NCI-H2029 treated with DMSO at 0.1 percent for 48 hours (cell line): ENCODE data around the gene LSM5.
"Not testable (repeated sequence)": the region's sequence is repeated elsewhere in the genome, so short reads cannot be mapped to it uniquely, and the experiment has no call there.

Experiments
- DNase-seq: peaks from one replicate; lab custom pipeline; 2025; lab: John Stamatoyannopoulos, UW

Gene LSM5

DNA sequence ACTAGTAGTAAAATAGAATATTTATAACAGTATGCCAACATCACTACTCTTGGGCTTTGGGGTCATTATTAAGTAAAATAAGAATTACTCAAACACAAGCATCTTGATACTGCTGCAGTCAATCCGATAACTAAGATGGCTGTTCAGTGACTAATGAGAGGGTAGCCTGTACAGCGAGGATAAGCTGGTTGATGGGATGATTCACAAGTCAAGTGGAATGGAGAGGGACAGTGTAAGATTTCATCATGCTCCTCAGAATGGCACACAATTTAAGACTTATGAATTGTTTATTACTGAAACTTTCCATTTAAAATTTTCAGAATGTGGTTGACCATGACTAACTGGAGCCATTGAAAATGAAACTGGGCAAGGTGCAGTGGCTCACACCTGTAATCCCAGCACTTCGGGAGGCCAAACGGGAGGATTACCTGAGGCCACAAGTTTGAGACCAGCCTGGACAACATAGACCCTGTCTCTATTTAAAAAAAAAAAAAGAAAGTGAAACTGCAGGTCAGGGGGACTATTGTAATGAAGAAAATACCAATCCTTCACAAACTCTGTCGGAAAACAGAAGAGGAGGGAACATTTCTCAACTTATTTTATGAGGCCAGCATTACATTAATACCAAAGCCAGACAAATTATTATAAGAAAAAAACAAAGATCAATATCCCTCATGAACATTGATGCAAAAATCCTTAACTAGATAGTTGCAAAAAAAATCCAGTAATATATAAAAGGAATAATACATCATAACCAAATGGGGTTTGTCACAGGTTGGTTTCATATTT is 16.3 kb upstream of the LSM5 start:
- DNase-seq: no peak

DNA sequence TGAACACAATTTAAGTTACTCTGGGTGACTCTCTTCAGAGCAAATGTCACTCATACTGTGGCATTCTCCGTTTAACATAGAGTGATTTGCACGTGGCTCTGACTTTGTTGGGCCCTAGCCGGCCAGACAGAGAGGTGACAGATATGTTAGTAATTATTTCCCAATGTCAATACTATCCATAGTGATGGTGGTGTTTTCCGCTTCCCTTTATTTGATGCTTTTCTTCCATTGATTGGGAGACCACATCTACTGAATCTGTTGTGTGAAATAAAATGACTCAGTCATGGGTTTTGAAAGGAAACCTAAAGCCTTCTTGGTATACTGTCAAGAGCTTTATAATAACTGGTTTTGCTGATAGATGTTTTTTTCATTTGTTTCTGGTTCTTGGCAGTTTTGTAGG is 12.5 kb upstream of the LSM5 start:
- no peak for DNase-seq

DNA sequence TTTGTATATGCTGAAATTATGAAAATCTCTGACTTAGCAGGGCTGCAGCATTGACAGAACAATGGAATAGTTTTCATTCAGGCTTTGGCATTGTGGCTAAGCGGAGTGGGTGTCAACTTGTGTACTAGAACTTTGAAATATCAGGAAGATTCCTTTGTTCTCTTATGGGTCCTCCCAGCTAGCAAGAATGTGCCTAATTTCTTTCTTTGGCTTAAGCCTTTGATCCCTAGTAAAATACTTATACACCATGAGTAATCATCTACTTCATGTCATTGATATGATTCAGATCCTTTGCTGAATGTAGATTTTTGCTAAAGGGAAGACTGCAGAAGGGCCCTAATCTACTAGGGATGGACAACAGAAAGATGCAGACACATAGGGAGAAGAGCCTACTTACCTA is 11.3 kb upstream of the LSM5 start:
- no peak for DNase-seq

DNA sequence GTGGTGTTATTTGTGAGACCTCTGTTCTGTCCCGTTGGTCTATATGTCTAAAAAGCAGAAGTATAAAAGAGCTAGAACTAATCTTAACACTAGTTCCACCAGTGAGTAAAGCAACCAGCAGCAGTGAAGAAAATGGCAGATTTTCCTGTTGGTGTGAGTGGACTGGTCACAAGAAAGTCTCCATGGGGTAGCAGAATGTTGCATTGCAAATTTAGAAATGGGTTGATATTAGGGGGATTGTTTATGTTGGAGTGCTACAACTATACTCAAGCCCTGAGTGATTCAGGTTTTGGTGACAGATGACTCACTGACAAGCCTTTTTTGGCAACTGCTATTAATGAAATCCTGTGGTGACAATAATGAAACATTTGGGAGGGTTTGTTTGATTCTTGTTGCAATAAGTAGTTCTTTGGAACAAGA is 10.8 kb upstream of the LSM5 start:
- no peak for DNase-seq

DNA sequence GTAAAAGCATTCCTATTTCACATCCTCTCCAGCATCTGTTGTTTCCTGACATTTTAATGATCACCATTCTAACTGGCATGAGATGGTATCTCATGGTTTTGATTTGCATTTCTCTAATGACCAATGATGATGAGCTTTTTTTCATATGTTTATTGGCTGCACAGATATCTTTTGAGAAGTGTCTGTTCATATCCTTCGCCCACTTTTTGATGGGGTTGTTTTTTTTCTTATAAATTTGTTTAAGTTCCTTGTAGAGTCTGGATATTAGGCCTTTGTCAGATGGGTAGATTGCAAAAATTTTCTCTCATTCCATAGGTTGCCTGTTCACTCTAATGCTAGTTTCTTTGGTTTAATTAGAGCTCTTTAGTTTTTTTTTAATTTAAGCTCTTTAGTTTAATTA is 10.0 kb upstream of the LSM5 start:
- DNase-seq: not testable (repeated sequence)

DNA sequence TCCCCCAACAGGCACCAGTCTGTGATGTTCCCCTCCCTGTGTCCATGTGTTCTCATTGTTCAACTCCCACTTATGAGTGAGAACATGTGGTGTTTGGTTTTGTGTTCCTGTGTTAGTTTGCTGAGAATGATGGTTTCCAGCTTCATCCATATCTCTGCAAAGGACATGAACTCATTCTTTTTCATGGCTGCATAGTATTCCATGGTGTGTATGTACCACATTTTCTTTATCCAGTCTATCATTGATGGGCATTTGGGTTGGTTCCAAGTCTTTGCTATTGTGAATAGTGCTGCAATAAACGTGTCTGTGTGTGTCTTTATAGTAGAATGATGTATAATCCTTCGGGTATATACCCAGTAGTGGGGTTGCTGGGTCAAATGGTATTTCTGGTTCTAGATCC is 9.6 kb upstream of the LSM5 start:
- DNase-seq: not testable (repeated sequence)

DNA sequence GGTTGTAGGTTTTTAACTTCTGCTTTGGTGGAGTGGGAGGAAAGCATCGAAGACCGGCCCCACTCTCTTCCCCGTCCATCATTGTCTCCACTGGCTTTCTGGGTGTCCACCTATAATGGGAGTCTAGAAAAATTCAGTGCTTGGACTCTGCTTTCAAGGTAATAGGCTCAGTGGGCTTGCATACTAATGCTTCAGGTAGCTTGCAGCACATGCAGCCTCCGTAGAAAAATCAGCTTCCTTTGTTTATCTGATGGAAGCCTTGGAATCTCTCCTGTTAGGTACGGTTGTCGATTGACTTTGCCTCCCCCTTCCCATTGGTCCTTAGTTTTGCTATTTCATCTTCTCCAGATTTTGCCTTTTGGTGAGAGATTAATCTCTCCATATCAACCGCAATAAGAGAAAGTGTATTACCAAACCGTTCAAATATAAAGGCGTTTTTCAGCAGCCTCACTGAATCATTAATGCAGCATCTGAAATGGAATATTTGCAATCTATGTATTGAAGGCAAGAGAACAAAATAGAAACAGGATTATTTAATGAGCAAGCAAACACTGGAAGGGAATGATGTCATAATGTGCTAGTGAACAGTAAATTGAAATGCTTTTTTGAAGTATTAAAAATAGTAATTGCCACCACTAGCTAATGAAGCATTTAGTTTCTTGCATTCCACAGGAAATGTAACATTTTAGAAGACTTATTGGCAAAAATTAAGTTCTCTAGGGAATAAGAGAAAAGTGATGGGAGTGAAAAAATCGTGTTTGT is 6.1 kb upstream of the LSM5 start:
- DNase-seq: no peak

DNA sequence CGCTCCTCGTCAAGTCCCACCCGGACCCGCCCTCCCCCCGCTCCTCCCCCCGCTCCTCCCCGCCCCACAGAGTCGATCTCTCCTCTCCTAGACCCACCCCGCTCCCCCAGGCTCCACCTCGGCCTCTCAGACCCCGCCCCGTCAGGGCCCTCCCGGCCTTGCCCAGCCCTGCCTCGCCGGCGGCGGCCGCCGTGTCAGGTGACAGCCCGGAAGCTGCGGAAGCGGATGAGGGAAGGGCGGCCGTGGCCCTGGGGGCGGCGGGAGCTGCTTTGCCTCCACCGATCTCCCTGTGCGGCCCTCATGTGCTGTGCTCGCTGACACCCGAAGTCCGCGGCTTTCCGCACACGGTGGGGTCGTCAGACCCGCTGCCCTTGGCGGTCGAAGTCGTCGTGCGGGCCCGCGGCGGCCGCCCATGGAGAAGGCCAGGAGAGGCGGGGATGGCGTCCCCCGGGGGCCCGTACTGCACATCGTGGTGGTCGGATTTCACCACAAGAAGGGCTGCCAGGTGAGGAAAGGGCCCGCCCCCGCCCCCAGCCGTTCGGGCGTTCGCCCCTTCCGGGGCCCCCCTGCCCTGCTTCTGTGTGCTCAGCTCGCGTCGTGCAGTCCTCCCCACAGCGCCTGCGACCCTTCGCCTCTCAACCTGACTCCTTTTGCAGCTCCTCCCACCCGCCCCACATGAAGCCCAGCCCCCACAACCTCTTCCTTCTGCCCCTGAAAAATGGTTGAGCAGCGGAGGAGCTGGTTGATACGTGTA is 5.3 kb upstream of the LSM5 start, which contains the start of gene AVL9:
AVL9 (plus strand) TSS at position 192 of the 754 bp plus-strand sequence; CDS start at position 413, 221 bp downstream.
- DNase-seq: peak; percentile 88

DNA sequence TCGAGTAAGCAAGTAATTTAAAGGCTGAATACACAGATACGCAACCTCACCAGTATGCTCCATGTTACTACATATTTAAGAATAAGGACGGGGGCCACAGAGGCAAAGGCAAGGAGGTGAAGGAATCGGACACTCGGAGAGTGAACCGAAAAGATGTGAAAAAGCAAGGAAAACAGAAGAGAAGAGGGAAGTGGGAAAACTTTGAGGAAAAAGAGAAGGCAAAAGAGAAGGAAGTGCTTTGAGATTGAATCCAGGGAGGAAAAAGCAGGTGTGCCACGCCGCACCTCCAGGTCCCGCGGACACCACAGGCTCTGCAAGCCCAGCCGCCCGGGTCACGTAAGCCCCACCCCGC is 4.7 kb upstream of the LSM5 start:
- no peak for DNase-seq

DNA sequence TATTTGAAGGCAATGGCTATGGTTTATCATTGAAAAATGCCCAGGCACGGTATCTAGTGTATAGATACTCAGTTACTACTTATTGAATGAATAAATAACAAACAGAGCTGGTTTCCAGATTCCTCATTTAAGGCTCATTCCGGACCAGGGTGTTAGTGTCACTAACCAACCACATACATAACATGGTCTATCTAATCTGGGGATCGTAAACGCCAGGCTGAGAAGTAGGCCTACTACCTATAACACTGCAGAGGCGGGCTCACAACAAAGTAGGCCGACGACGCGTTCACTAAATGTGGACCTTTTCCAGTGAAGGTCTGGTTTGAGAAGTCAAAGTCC is 423 bp downstream of the LSM5 start:
- DNase-seq: no peak

DNA sequence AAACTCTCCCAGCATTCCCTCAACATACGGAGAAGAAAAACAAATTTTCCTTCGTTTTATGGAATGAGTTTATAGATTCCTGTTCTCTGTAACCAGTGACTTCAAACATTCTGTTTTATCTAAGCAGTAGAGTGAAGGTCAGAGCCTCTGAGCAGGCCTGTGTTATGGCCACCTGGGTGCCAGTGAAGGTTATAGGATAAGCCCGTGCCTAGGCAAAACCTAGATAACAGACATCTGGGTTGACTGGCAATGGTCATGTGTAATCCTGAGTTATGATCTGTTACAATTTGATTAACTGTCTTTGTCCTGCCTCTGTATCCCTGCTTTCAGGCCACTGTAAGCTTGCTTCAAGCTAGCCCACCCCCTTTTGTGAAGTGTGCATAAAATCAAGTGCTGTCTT is 8.3 kb downstream of the LSM5 start:
- no peak for DNase-seq

DNA sequence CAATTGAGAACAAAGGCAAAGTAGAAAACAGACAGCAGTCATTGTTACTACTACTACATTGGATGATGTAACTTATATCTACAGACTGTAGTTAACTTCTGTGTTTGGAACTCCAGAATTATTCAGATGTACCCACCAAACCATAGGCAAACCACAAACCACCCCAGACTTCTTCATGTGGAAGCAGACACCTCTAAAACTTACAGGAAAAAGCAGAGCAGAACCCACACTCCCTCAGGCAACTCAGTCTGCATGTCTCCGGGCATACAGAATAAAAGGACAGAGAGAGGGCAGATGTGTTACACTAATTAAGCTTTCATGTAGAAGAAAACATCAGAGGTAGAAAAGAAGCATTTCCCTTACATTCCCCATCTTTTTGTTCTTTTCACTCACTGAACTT is 9.0 kb downstream of the LSM5 start:
- no peak for DNase-seq

DNA sequence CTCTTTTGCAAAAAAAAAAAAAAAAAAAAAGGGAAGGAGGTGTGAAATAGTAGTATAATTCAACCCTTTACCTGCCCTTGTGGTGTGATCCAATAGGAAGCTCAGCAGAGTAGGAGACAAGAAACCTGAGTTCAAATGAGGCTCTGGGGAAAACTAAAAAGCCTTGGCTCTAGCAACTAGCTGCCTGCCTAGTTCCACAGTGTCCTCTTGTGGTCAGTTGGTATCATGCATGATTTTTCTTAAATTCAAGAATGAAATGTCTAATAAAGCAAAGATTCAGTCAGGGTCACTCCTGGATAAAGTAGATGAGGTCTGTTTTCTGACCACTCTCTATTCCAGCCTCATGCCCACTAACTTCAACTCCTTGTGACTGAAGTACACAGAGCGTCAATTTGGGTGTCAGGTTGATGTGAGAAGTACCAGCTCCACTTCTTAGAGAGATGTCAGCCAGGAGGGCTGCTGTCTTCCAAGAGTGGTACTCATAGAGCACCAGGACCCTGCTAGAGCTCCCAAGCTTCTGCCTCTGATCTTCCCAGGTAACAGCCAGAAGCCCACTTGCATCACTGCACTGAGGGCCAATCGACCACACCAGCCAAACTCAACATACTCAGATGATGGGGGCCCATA is 10.5 kb downstream of the LSM5 start:
- DNase-seq: peak; percentile 13

DNA sequence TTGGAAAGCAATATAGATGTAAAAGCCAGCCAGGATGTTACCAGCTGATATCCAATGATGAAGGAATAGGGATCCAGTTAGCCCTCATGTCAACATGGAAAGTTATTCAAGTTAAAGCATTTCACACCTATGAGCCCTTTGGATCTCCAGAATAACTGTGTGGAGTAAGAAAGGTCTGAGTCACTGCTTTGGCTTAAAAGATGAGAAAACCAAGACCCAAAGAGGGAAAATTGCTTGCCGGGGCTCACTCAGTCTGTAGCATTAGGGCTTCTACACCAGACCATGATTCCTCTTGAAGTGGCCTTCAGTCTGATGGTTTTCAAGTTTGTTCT is 12.6 kb downstream of the LSM5 start:
- DNase-seq: no peak

DNA sequence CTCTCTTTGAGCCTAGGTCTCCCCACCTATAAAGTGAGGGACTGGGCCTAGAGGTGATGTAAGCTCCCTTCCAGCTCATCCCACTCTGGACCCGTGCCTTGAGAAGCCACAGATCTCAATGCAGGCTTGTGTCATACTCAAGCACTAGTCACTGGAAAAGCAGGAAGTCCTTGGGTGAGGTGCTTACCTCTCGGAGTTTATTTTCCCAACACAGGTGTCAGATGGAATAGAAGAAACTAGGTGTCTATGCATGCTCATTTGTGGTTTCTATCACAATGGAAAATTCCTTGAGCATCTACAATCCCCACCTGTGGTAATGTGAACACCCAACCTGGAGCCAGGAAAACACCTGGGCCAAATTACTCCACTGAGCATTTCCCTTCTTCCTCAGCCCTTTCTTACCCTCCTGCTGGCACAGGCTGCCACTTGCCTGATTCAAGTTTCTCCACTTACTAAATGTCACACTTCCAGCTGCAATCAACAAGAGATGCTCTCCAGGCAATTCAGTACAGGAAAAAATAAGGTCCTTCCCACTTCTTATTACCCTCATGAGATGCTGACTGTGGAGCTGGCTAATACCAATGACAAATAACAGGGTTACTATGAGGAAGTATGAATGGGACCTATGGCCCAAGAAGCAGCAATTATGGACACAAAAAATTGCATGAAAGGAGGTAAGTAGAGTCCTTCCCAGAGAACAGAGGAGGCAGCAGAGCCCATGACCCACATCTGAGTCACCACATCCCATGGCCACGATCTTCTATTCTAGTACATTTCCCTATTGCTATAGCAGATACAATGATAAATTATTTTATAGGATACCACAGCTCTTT is 13.1 kb downstream of the LSM5 start:
- DNase-seq: peak; percentile 92

DNA sequence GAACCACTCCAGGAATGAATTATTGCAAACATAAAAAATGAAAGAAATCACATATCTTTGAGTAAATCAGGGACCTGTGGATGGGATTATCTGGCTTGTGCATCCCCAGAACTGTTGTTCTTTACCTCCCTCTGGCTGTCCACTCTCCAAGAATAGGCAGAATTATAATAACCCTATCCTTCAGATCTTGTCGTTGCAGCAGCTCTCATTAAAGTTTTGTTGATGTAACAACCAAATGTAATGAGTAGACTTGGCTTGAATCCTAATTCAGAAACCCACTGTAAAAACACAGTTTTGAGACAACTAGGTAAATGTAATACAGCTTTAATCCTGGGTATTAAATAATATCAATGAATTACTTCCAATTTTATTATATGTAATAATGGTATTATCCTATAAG is 16.2 kb downstream of the LSM5 start:
- no peak for DNase-seq

DNA sequence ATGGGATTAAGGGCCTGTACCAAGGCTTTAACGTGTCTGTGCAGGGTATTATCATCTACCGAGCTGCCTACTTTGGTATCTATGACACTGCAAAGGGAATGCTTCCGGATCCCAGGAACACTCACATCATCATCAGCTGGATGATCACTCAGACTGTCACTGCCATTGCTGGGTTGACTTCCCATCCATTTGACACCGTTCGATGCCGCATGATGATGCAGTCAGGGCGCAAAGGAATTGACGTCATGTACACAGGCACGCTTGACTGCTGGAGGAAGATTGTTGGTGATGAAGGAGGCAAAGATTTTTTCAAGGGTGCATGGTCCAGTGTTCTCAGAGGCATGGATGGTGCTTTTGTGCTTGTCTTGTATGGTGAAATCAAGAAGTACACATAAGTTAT is 18.2 kb downstream of the LSM5 start:
- no peak for DNase-seq

DNA sequence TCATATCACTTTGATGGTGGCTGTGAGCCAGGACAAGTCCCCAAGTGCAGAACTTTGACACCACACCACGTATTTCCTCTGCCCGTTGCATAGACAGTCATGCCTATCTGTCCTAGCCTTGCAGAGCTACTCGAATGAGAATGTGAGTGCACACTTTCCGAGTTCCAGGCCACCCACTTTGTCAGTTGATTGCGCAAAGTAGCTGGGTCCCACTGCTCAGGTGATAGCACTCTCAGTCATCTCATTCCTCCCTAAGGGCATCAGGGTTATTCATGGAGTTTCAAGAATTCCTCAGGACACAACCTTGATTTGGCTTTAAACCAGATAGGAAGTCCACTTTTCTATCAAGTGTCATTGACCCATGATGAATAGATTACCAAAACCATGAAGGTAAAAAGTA is 19.3 kb downstream of the LSM5 start:
- DNase-seq: no peak

DNA sequence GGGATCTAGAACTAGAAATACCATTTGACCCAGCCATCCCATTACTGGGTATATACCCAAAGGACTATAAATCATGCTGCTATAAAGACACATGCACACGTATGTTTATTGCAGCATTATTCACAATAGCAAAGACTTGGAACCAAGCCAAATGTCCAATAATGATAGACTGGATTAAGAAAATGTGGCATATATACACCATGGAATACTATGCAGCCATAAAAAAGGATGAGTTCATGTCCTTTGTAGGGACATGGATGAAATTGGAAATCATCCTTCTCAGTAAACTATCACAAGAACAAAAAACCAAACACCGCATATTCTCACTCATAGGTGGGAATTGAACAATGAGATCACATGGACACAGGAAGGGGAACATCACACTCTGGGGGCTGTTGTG is 20.2 kb downstream of the LSM5 start:
- DNase-seq: not testable (repeated sequence)

DNA sequence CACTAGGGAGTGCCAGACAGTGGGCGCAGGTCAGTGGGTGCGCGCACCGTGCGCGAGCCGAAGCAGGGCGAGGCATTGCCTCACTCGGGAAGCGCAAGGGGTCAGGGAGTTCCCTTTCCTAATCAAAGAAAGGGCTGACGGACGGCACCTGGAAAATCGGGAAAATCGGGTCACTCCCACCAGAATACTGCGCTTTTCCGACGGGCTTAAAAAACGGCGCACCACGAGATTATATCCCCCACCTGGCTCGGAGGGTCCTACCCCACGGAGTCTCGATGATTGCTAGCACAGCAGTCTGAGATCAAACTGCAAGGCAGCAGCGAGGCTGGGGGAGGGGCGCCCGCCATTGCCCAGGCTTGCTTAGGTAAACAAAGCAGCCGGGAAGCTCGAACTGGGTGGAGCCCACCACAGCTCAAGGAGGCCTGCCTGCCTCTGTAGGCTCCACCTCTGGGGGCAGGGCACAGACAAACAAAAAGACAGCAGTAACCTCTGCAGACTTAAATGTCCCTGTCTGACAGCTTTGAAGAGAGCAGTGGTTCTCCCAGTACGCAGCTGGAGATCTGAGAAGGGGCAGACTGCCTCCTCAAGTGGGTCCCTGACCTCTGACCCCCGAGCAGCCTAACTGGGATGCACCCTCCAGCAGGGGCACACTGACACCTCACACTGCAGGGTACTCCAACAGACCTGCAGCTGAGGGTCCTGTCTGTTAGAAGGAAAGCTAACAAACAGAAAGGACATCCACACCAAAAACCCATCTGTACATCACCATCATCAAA is 25.4 kb downstream of the LSM5 start:
- not testable (repeated sequence) for DNase-seq

DNA sequence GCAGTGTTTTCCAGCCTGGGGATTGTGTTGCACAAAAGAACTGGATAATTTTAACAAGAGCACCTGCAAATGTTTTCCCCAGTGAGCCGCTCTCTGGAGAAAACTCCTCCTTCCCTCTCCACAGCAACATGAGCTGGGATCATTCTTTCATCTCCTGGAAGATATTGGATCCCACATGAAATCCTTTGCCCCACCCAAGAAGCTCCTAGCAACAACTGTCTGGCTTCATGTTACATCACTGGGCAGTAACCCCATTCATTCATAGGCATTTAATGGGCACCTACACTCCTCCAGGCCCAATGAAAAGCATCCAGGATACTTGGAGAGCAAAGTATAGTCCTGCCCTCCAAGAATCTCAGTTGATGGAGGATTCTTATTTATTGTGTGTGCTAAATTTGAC is 27.2 kb downstream of the LSM5 start:
- peak; percentile 20 for DNase-seq
